Stimulated activated naive CD8-positive, alpha-beta T cell treated with anti-CD3 and anti-CD28 coated beads, Interleukin-15, Interleukin-2, amounts not matched to agents 100 ng/mL and 50 ng/mL, for 24 hours (primary cell): Measurements from ENCODE around the gene ARHGAP29.

Source experiments
- H3K27ac Mint-ChIP-seq: one replicate; pipeline ENCODE4 v1.8.0; 2021; ENCODE audit warnings: mild to moderate bottlenecking, mixed read lengths
- H3K27me3 Mint-ChIP-seq: one replicate; pipeline ENCODE4 v1.8.0; 2021; ENCODE audit warnings: mixed read lengths
- H3K36me3 Mint-ChIP-seq: one replicate; pipeline ENCODE4 v1.8.0; 2021; ENCODE audit warnings: low read depth, mixed read lengths
- H3K4me1 Mint-ChIP-seq: one replicate; pipeline ENCODE4 v1.8.0; 2021; ENCODE audit warnings: low read depth, mixed read lengths
- H3K4me3 Mint-ChIP-seq: one replicate; pipeline ENCODE4 v1.8.0; 2021; ENCODE audit warnings: mild to moderate bottlenecking, mixed read lengths
- H3K9me3 Mint-ChIP-seq: one replicate; pipeline ENCODE4 v1.8.0; 2021; ENCODE audit warnings: mixed read lengths

Gene ARHGAP29

GRCh38 chr1:94234615-94235014 is 2.8 kb downstream of the ARHGAP29 start:
- Mint-ChIP-seq H3K4me1 (peaks cover 10% of the 10 kb centered on the region), H3K36me3 (no peaks in the 10 kb centered on the region), H3K4me3 (no peak overlapping the region), H3K9me3 (no peaks in the 10 kb centered on the region), H3K27me3 (peaks cover 81% of the 10 kb centered on the region), H3K27ac (no peak overlapping the region)

GRCh38 chr1:94231746-94232145 is 5.6 kb downstream of the ARHGAP29 start:
- Mint-ChIP-seq H3K4me3 (no peak overlapping the region), H3K27me3 (peaks cover 76% of the 10 kb centered on the region), H3K36me3 (no peaks in the 10 kb centered on the region), H3K4me1 (peaks cover 9% of the 10 kb centered on the region), H3K27ac (no peak overlapping the region), H3K9me3 (no peaks in the 10 kb centered on the region)

- Mint-ChIP-seq H3K27ac (no peak overlapping the region), H3K4me3 (no peak overlapping the region), H3K27me3 (peaks cover 76% of the 10 kb centered on the region), H3K36me3 (no peaks in the 10 kb centered on the region), H3K9me3 (no peaks in the 10 kb centered on the region), H3K4me1 (peaks cover under 1% of the 10 kb centered on the region)
Observed at GRCh38 chr1:94230920-94231319, 6.5 kb downstream of the ARHGAP29 start.

GRCh38 chr1:94228640-94229375 is 8.6 kb downstream of the ARHGAP29 start:
- no peak overlapping the region for H3K27ac Mint-ChIP-seq
- H3K4me3 Mint-ChIP-seq: no peak overlapping the region
- H3K27me3 Mint-ChIP-seq: peaks cover 63% of the 10 kb centered on the region
- H3K9me3 Mint-ChIP-seq: no peaks in the 10 kb centered on the region
- H3K36me3 Mint-ChIP-seq: no peaks in the 10 kb centered on the region
- no peaks in the 10 kb centered on the region for H3K4me1 Mint-ChIP-seq

GRCh38 chr1:94227624-94228023 is 9.8 kb downstream of the ARHGAP29 start:
- Mint-ChIP-seq H3K27me3 (peaks cover 54% of the 10 kb centered on the region), H3K36me3 (no peaks in the 10 kb centered on the region), H3K4me3 (no peak overlapping the region), H3K9me3 (no peaks in the 10 kb centered on the region), H3K4me1 (no peaks in the 10 kb centered on the region), H3K27ac (no peak overlapping the region)

GRCh38 chr1:94225845-94226244 is 11.5 kb downstream of the ARHGAP29 start:
- H3K4me3 Mint-ChIP-seq: no peak overlapping the region
- no peaks in the 10 kb centered on the region for H3K36me3 Mint-ChIP-seq
- H3K27ac Mint-ChIP-seq: no peak overlapping the region
- H3K9me3 Mint-ChIP-seq: no peaks in the 10 kb centered on the region
- peaks cover 41% of the 10 kb centered on the region for H3K27me3 Mint-ChIP-seq
- H3K4me1 Mint-ChIP-seq: no peaks in the 10 kb centered on the region

GRCh38 chr1:94218332-94218731 is 19.1 kb downstream of the ARHGAP29 start:
- H3K9me3 Mint-ChIP-seq: no peaks in the 10 kb centered on the region
- no peak overlapping the region for H3K4me3 Mint-ChIP-seq
- H3K36me3 Mint-ChIP-seq: no peaks in the 10 kb centered on the region
- peaks cover 34% of the 10 kb centered on the region for H3K27me3 Mint-ChIP-seq
- no peaks in the 10 kb centered on the region for H3K4me1 Mint-ChIP-seq
- no peak overlapping the region for H3K27ac Mint-ChIP-seq

- Mint-ChIP-seq H3K9me3 (no peaks in the 10 kb centered on the region), H3K4me1 (no peaks in the 10 kb centered on the region), H3K27ac (no peak overlapping the region), H3K4me3 (no peak overlapping the region), H3K27me3 (peaks cover 31% of the 10 kb centered on the region), H3K36me3 (no peaks in the 10 kb centered on the region)
Observed at GRCh38 chr1:94215955-94216354, 21.4 kb downstream of the ARHGAP29 start.

- H3K27ac Mint-ChIP-seq: no peak overlapping the region
- H3K9me3 Mint-ChIP-seq: peaks cover 4% of the 10 kb centered on the region
- no peaks in the 10 kb centered on the region for H3K36me3 Mint-ChIP-seq
- H3K4me3 Mint-ChIP-seq: no peak overlapping the region
- H3K27me3 Mint-ChIP-seq: peaks cover 15% of the 10 kb centered on the region
- no peaks in the 10 kb centered on the region for H3K4me1 Mint-ChIP-seq
Observed at GRCh38 chr1:94209982-94210381, 27.4 kb downstream of the ARHGAP29 start.

- no peak overlapping the region for H3K4me3 Mint-ChIP-seq
- peaks cover 4% of the 10 kb centered on the region for H3K9me3 Mint-ChIP-seq
- H3K27ac Mint-ChIP-seq: no peak overlapping the region
- H3K4me1 Mint-ChIP-seq: no peaks in the 10 kb centered on the region
- H3K27me3 Mint-ChIP-seq: peaks cover 10% of the 10 kb centered on the region
- H3K36me3 Mint-ChIP-seq: no peaks in the 10 kb centered on the region
Observed at GRCh38 chr1:94209425-94209824, 28.0 kb downstream of the ARHGAP29 start.

GRCh38 chr1:94207695-94208094 is 29.7 kb downstream of the ARHGAP29 start:
- H3K27me3 Mint-ChIP-seq: peaks cover 5% of the 10 kb centered on the region
- H3K4me3 Mint-ChIP-seq: no peak overlapping the region
- no peaks in the 10 kb centered on the region for H3K36me3 Mint-ChIP-seq
- peaks cover 4% of the 10 kb centered on the region for H3K9me3 Mint-ChIP-seq
- H3K4me1 Mint-ChIP-seq: no peaks in the 10 kb centered on the region
- no peak overlapping the region for H3K27ac Mint-ChIP-seq

- Mint-ChIP-seq H3K36me3 (no peaks in the 10 kb centered on the region), H3K9me3 (peaks cover 4% of the 10 kb centered on the region), H3K4me3 (no peak overlapping the region), H3K4me1 (no peaks in the 10 kb centered on the region), H3K27ac (no peak overlapping the region), H3K27me3 (peaks cover 12% of the 10 kb centered on the region)
Observed at GRCh38 chr1:94205639-94206038, 31.7 kb downstream of the ARHGAP29 start.

GRCh38 chr1:94202241-94202640 is 35.1 kb downstream of the ARHGAP29 start:
- no peaks in the 10 kb centered on the region for H3K4me1 Mint-ChIP-seq
- H3K9me3 Mint-ChIP-seq: no peaks in the 10 kb centered on the region
- H3K4me3 Mint-ChIP-seq: no peak overlapping the region
- no peaks in the 10 kb centered on the region for H3K36me3 Mint-ChIP-seq
- no peak overlapping the region for H3K27ac Mint-ChIP-seq
- H3K27me3 Mint-ChIP-seq: peaks cover 19% of the 10 kb centered on the region

- H3K27me3 Mint-ChIP-seq: peaks cover 23% of the 10 kb centered on the region
- H3K27ac Mint-ChIP-seq: no peak overlapping the region
- no peak overlapping the region for H3K4me3 Mint-ChIP-seq
- no peaks in the 10 kb centered on the region for H3K4me1 Mint-ChIP-seq
- no peaks in the 10 kb centered on the region for H3K36me3 Mint-ChIP-seq
- no peaks in the 10 kb centered on the region for H3K9me3 Mint-ChIP-seq
Observed at GRCh38 chr1:94199398-94199797, 38.0 kb downstream of the ARHGAP29 start.

GRCh38 chr1:94194079-94194865 is 43.1 kb downstream of the ARHGAP29 start:
- Mint-ChIP-seq H3K27me3 (peaks cover 26% of the 10 kb centered on the region), H3K9me3 (no peaks in the 10 kb centered on the region), H3K27ac (no peak overlapping the region), H3K4me3 (no peak overlapping the region), H3K36me3 (no peaks in the 10 kb centered on the region), H3K4me1 (no peaks in the 10 kb centered on the region)
